Aorta (tissue), 5 donors: ENCODE results near the gene GADD45B. TPM values are rescaled to one million over a fixed set of nuclear protein-coding genes. Genes with fewer than 3 reads are reported as not detected.

Experiments used
- ATAC-seq: fragments of 200-7000 bp; cut with Tn5 transposase; one replicate; pipeline ENCODE4 v1.9.1; 2022; ENCODE audit warnings: moderate library complexity; ENCODE audit not compliant: low FRiP score
- DNase-seq, 2 donors: peaks; one replicate each; pipeline ENCODE4 v3.0.0-alpha.2; 2020
- H3K27ac ChIP-seq, 2 donors: one replicate each; pipeline ENCODE4 v1.5.1; 2013; ENCODE audit warnings: low read length in 2 of 2, mild to moderate bottlenecking in 2 of 2, moderate library complexity in 2 of 2, control low read depth in 1 of 2, inconsistent platforms in 1 of 2, low read depth in 1 of 2
- H3K27me3 ChIP-seq, 2 donors: one replicate each; pipeline ENCODE4 v1.6.1; 2013; ENCODE audit warnings: control low read depth in 1 of 2, low read length in 1 of 2, mild to moderate bottlenecking in 1 of 2, moderate library complexity in 1 of 2; ENCODE audit not compliant: insufficient read depth in 2 of 2, control insufficient read depth in 1 of 2
- H3K36me3 ChIP-seq, 2 donors: one replicate each; pipeline ENCODE4 v1.6.1; 2013; ENCODE audit warnings: control low read depth in 1 of 2, low read length in 1 of 2, mild to moderate bottlenecking in 1 of 2; ENCODE audit not compliant: insufficient read depth in 2 of 2, control insufficient read depth in 1 of 2
- H3K4me1 ChIP-seq, 2 donors: one replicate each; pipeline ENCODE4 v1.6.1; 2013; ENCODE audit warnings: low read length in 2 of 2, control low read depth in 1 of 2, mild to moderate bottlenecking in 1 of 2, moderate library complexity in 1 of 2; ENCODE audit not compliant: insufficient read depth in 2 of 2, control insufficient read depth in 1 of 2
- H3K4me3 ChIP-seq, 2 donors: one replicate each; pipeline ENCODE4 v1.5.1; 2013; ENCODE audit warnings: low read length in 2 of 2, control low read depth in 1 of 2, mild to moderate bottlenecking in 1 of 2
- H3K9me3 ChIP-seq: one replicate; pipeline ENCODE4 v1.6.1; 2013; ENCODE audit warnings: mild to moderate bottlenecking, low read length; ENCODE audit not compliant: control insufficient read depth
- WGBS, 2 donors: extraction: QIAGEN DNeasy Blood & Tissue Kit; methylation state at CpG; one replicate each; pipeline ENCODE4 v1.1.7; 2013; 5-methylcytosine and 5-hydroxymethylcytosine counted together
- intact Hi-C, 2 donors: fragments of 100-400 bp; cut with DNase I; formaldehyde crosslinking; loops; one replicate each; pipeline versions ENCODE4 v1.14.2 to v1.15.0; 2022
- polyA plus RNA-seq, 2 donors: library from polyadenylated mRNA; stranded (reverse); fragments of 200-250 nt; gene quantifications; one replicate each; pipeline ENCODE4 v1.2.3, GENCODE V29; 2013
- total RNA-seq, 2 donors: library from RNA; stranded (reverse); fragmentation: NEBNext Ultra II Directional; extraction: Animal tissue kit (Norgen Biotek cat#: 25700); gene quantifications; one replicate each; pipeline ENCODE4 v1.2.1, GENCODE V29; 2021
- donor health status: healthy with polysubstance abuse.
- donor health status: Bipolar disorder and iron deficiency.
- donor health status: DM: no; HTN: no; CAD: no.
- donor health status: DM: no; HTN: no; CAD: no.
- donor health status: DM: yes; HTN: yes; CAD: no.

GADD45B gene
- total and polyA plus RNA-seq, 4 donors = 99.5 to 262 (median 156) TPM

GRCh38 chr19:2481466-2481865 lies 5.5 kb downstream of the GADD45B start:
- WGBS, 2 donors = 12 to 24% methylated on average over 16 of the region's 16 CpGs
- H3K9me3 ChIP-seq = no peaks in the 10 kb centered on the region
- ATAC-seq (no peak), DNase-seq (peak in 1 of 2 donors; percentile 80)
- no peak overlapping the region for H3K4me3 ChIP-seq
- H3K27ac ChIP-seq = no peak overlapping the region
- H3K36me3 ChIP-seq = no peaks in the 10 kb centered on the region
- intact Hi-C loops = no loop called here
- H3K27me3 ChIP-seq = no peaks in the 10 kb centered on the region
- no peaks in the 10 kb centered on the region for H3K4me1 ChIP-seq

GRCh38 chr19:2482354-2483038 lies 6.6 kb downstream of the GADD45B start:
- H3K27ac ChIP-seq = no peak overlapping the region
- no peaks in the 10 kb centered on the region for H3K4me1 ChIP-seq
- ATAC-seq (no peak), DNase-seq (no peak)
- H3K36me3 ChIP-seq = no peaks in the 10 kb centered on the region
- intact Hi-C loops = no loop called here
- H3K4me3 ChIP-seq = no peak overlapping the region
- H3K9me3 ChIP-seq = no peaks in the 10 kb centered on the region
- WGBS, 2 donors = 77 to 80% methylated on average over 12 of the region's 12 CpGs
- H3K27me3 ChIP-seq = no peaks in the 10 kb centered on the region

DNA sequence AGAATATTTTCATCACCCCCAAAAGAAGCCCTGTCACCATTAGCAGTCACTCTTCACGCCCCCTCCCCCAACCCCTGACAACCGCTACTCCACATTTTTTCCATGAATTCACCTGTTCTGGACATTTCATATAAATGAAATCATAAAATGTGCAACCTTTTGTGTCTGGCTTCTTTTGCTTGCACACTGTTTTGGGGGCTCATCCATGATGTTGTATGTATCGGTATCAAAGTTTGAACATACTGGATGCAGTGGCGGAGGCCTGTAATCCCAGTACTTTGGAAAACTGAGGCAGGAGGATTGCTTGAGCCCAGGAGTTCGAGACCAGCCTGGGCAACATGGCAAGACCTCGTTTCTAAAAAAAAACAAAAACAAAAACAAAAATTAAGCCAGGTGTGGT lies 7.2 kb downstream of the GADD45B start:
- no peaks in the 10 kb centered on the region for H3K36me3 ChIP-seq
- no peaks in the 10 kb centered on the region for H3K4me1 ChIP-seq
- 90 to 91% methylated on average over 6 of the region's 6 CpGs for WGBS, 2 donors
- H3K27ac ChIP-seq = no peak overlapping the region
- no peak for DNase-seq
- no peak for ATAC-seq
- H3K4me3 ChIP-seq = no peak overlapping the region
- no peaks in the 10 kb centered on the region for H3K27me3 ChIP-seq
- H3K9me3 ChIP-seq = no peaks in the 10 kb centered on the region
- intact Hi-C loops = no loop called here

- Histone ChIP-seq H3K36me3 (no peaks in the 10 kb centered on the region), H3K27ac (no peak overlapping the region), H3K9me3 (no peaks in the 10 kb centered on the region), H3K4me1 (no peaks in the 10 kb centered on the region), H3K27me3 (no peaks in the 10 kb centered on the region), H3K4me3 (no peak overlapping the region)
- ATAC-seq (no peak), DNase-seq (no peak)
- 84 to 92% methylated on average over 4 of the region's 4 CpGs for WGBS, 2 donors
- intact Hi-C loops = no loop called here
Observed at GRCh38 chr19:2483484-2484151, 7.7 kb downstream of the GADD45B start.

DNA sequence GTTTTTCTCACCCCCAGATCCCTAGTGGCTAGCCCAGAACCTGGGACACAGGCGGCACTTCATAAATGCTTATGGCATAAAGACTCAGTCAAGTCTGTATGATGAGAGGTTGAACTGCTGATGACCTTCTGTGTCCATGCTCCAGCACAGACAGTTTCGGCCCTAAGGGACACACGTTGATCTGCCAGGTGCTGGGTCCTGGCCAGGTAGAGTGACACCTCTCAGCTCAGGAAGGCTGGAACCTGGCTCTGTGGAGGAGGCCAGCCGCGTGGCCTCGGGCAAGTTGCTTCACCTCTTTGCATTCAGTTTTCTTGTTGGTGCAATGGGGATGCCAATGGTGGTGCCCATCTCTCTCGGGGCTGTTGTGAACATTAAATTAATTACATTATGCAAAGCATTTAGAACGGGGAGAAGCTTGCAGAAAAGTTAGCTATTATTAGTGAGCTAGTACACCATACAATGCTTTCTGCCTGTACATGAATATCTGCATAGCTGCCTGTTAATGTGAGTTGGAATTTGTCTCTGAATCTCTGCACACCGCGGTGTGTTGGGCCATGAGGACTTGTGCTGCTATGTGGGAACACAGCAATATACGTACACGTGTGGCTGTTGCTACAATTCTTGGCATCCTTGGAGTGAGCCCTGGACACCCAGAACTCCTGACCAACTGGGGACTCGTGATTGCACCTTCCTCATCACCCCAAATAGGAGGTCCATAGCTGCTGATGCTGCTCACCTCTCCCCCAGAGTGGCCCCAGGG lies 8.4 kb downstream of the GADD45B start:
- no peak overlapping the region for H3K4me3 ChIP-seq
- 82 to 84% methylated on average over 13 of the region's 13 CpGs for WGBS, 2 donors
- no peaks in the 10 kb centered on the region for H3K36me3 ChIP-seq
- no peak for ATAC-seq
- H3K27ac ChIP-seq = no peak overlapping the region
- H3K4me1 ChIP-seq = no peaks in the 10 kb centered on the region
- intact Hi-C loops = no loop called here
- DNase-seq = no peak
- no peaks in the 10 kb centered on the region for H3K9me3 ChIP-seq
- no peaks in the 10 kb centered on the region for H3K27me3 ChIP-seq

DNA sequence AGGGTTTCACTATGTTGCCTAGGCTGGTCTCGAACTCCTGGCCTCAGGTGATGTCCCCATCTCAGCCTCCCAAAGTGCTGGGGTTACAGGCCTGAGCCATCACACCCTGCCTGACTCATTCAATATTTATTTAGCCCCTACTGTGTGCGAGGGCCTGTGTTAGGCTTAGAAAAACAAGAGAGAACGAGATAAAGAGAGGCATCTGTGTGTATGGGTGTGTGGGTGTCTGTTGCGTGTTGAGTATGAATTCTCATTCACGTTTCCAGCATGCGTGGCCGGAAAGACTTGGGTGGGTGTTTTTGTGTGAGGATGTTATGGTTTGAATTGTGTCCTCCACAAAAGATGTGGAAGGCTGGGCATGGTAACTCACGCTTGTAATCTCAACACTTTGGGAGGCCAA lies 9.5 kb downstream of the GADD45B start:
- DNase-seq = no peak
- H3K9me3 ChIP-seq = no peaks in the 10 kb centered on the region
- no peak overlapping the region for H3K4me3 ChIP-seq
- no peak overlapping the region for H3K27ac ChIP-seq
- H3K27me3 ChIP-seq = no peaks in the 10 kb centered on the region
- 69 to 78% methylated on average over 8 of the region's 8 CpGs for WGBS, 2 donors
- intact Hi-C loops = no loop called here
- H3K4me1 ChIP-seq = no peaks in the 10 kb centered on the region
- H3K36me3 ChIP-seq = no peaks in the 10 kb centered on the region
- no peak for ATAC-seq

GRCh38 chr19:2487090-2487489 lies 11.2 kb downstream of the GADD45B start:
- 97% methylated on average over 12 of the region's 12 CpGs for WGBS, 2 donors
- Histone ChIP-seq H3K36me3 (no peaks in the 10 kb centered on the region), H3K9me3 (no peaks in the 10 kb centered on the region), H3K4me3 (no peak overlapping the region), H3K4me1 (no peaks in the 10 kb centered on the region), H3K27ac (no peak overlapping the region), H3K27me3 (no peaks in the 10 kb centered on the region)
- no peak for ATAC-seq
- DNase-seq = no peak
- intact Hi-C loops = no loop called here

GRCh38 chr19:2487842-2488241 lies 11.9 kb downstream of the GADD45B start:
- Histone ChIP-seq H3K27ac (no peak overlapping the region), H3K27me3 (no peaks in the 10 kb centered on the region), H3K4me1 (no peaks in the 10 kb centered on the region), H3K4me3 (no peak overlapping the region), H3K9me3 (no peaks in the 10 kb centered on the region), H3K36me3 (no peaks in the 10 kb centered on the region)
- ATAC-seq (no peak), DNase-seq (peak; percentile 69 to 76)
- WGBS, 2 donors = 35 to 41% methylated on average over 15 of the region's 15 CpGs
- intact Hi-C loops = no loop called here
